Uterus (tissue), 4 donors: Measurements from ENCODE around the gene TFB2M. TPM values are rescaled to one million over a fixed set of nuclear protein-coding genes. Genes with fewer than 3 reads are reported as not detected.

ENCODE experiments used
- DNase-seq, 2 donors: peaks; one replicate each; pipeline ENCODE4 v3.0.0-alpha.2; 2019 to 2020
- H3K27ac ChIP-seq, 2 donors: fragments of 200-600 bp; sonication (generic); 1 replicate in 1 of 2; 2 replicates in 1 of 2; pipeline ENCODE4 v1.5.1; 2016 to 2018
- H3K27me3 ChIP-seq, 2 donors: fragments of 200-600 bp; sonication (generic); one replicate each; pipeline ENCODE4 v1.5.1; 2018 to 2019; ENCODE audit warnings: control low read depth in 1 of 2
- H3K36me3 ChIP-seq, 2 donors: fragments of 200-600 bp; sonication (generic); one replicate each; pipeline ENCODE4 v1.5.1; 2019; ENCODE audit warnings: control low read depth in 1 of 2
- H3K4me1 ChIP-seq, 2 donors: fragments of 200-600 bp; sonication (generic); one replicate each; pipeline ENCODE4 v1.5.1; 2018 to 2019; ENCODE audit warnings: control low read depth in 1 of 2
- H3K4me3 ChIP-seq, 2 donors: fragments of 200-600 bp; sonication (generic); 1 replicate in 1 of 2; 2 replicates in 1 of 2; pipeline ENCODE4 v1.5.1; 2018 to 2019; ENCODE audit warnings: mild to moderate bottlenecking in 1 of 2
- H3K9me3 ChIP-seq, 2 donors: fragments of 200-600 bp; sonication (generic); one replicate each; pipeline ENCODE4 v1.5.1; 2019; ENCODE audit warnings: control low read depth in 1 of 2
- CTCF ChIP-seq, 4 experiments: fragments of 200-600 bp in 2 of 4; fragments of 450-650 bp in 2 of 4; sonication (generic) in 2 of 4; IDR thresholded peaks; one replicate each; pipeline ENCODE4 v1.5.1; 2016 to 2019; ENCODE audit warnings: antibody characterized with exemption in 4 of 4, mild to moderate bottlenecking in 2 of 4, moderate library complexity in 1 of 4
- POLR2A ChIP-seq, 2 donors: fragments of 450-650 bp; IDR thresholded peaks; one replicate each; pipeline ENCODE4 v1.6.1; 2016; ENCODE audit warnings: antibody characterized with exemption in 2 of 2, mild to moderate bottlenecking in 1 of 2, moderate library complexity in 1 of 2
- intact Hi-C: fragments of 100-400 bp; cut with DNase I; formaldehyde crosslinking; loops from one replicate; pipeline ENCODE4 v1.15.1; 2023; ENCODE audit warnings: low total_unique reads
- total RNA-seq, 4 donors: library from RNA; depleted of rRNA in 3 of 4; stranded (reverse); fragments of >200 nt in 3 of 4; gene quantifications; one replicate each; pipeline versions ENCODE4 v1.1.0 to v1.2.4, GENCODE V29; 2014 to 2023
- donor health status: DM: yes; HTN: yes; CAD: no.

Gene TFB2M
- total RNA-seq, 4 donors from 2014 or later: 3.5 to 25.0 (median 8.8) TPM

GRCh38 chr1:246526380-246526779 is 39.7 kb downstream of the TFB2M start:
- H3K9me3 ChIP-seq: no peaks in the 10 kb centered on the region
- no peak for DNase-seq
- no peak overlapping the region for H3K27ac ChIP-seq
- H3K4me3 ChIP-seq: no peak overlapping the region
- H3K27me3 ChIP-seq: no peaks in the 10 kb centered on the region
- intact Hi-C loops: no loop called here
- no peak for TF ChIP-seq POLR2A (IDR thresholded peaks at IDR 0.05)
- no peak for TF ChIP-seq CTCF (IDR thresholded peaks at IDR 0.05)
- H3K4me1 ChIP-seq: no peaks in the 10 kb centered on the region
- no peaks in the 10 kb centered on the region for H3K36me3 ChIP-seq

- Histone ChIP-seq H3K36me3 (no peaks in the 10 kb centered on the region), H3K9me3 (peaks cover 0 to 3% of the 10 kb centered on the region in 2 donors), H3K27me3 (no peaks in the 10 kb centered on the region), H3K4me1 (no peaks in the 10 kb centered on the region), H3K27ac (no peak overlapping the region), H3K4me3 (no peak overlapping the region)
- DNase-seq: no peak
- intact Hi-C loops: no loop called here
- no peak for TF ChIP-seq CTCF (IDR thresholded peaks at IDR 0.05)
- TF ChIP-seq POLR2A (IDR thresholded peaks at IDR 0.05): no peak
Observed at GRCh38 chr1:246519514-246519913, 46.5 kb downstream of the TFB2M start.

GRCh38 chr1:246518456-246519205 is 47.4 kb downstream of the TFB2M start:
- TF ChIP-seq POLR2A (IDR thresholded peaks at IDR 0.05) (no peak), CTCF (IDR thresholded peaks at IDR 0.05) (no peak)

GRCh38 chr1:246517391-246517790 is 48.7 kb downstream of the TFB2M start:
- intact Hi-C loops: no loop called here
- Histone ChIP-seq H3K27ac (no peak overlapping the region), H3K4me1 (no peaks in the 10 kb centered on the region), H3K4me3 (no peak overlapping the region), H3K36me3 (no peaks in the 10 kb centered on the region), H3K9me3 (peaks cover 0 to 7% of the 10 kb centered on the region in 2 donors), H3K27me3 (no peaks in the 10 kb centered on the region)
- TF ChIP-seq POLR2A (IDR thresholded peaks at IDR 0.05): no peak
- no peak for TF ChIP-seq CTCF (IDR thresholded peaks at IDR 0.05)
- DNase-seq: no peak

More at GRCh38 chr1:246518456-246519205, 47.4 kb downstream of the TFB2M start:
- Histone ChIP-seq H3K27ac (no peak overlapping the region), H3K27me3 (no peaks in the 10 kb centered on the region), H3K36me3 (no peaks in the 10 kb centered on the region), H3K9me3 (peaks cover 0 to 7% of the 10 kb centered on the region in 2 donors), H3K4me3 (no peak overlapping the region), H3K4me1 (no peaks in the 10 kb centered on the region)
- intact Hi-C loops: no loop called here
- no peak for DNase-seq

- intact Hi-C loops: no loop called here
- no peak for DNase-seq
- TF ChIP-seq CTCF (IDR thresholded peaks at IDR 0.05): no peak
- no peak for TF ChIP-seq POLR2A (IDR thresholded peaks at IDR 0.05)
Observed at GRCh38 chr1:246516126-246516525, 49.9 kb downstream of the TFB2M start.

More at GRCh38 chr1:246516126-246516525, 49.9 kb downstream of the TFB2M start:
- no peaks in the 10 kb centered on the region for H3K27me3 ChIP-seq
- H3K9me3 ChIP-seq: peaks cover 0 to 7% of the 10 kb centered on the region in 2 donors
- H3K4me1 ChIP-seq: no peaks in the 10 kb centered on the region
- H3K4me3 ChIP-seq: no peak overlapping the region
- no peaks in the 10 kb centered on the region for H3K36me3 ChIP-seq
- H3K27ac ChIP-seq: no peak overlapping the region
